Choroid plexus epithelial cell (primary cell): Measurements from ENCODE around the gene HOXA11.

ENCODE experiments used
- DNase-seq: peaks from one replicate; pipeline ENCODE4 v3.0.0-alpha.2; 2010; ENCODE audit warnings: low read depth
- H3K4me3 ChIP-seq: 2 replicates; pipeline ENCODE4 v1.5.1; 2011; ENCODE audit warnings: low read depth, mild to moderate bottlenecking, control low read depth, low read length, moderate library complexity
- TF ChIP-seq, protein P1 (sequence below): conservative IDR thresholded peaks from 2 replicates; pipeline ENCODE4 v1.5.1; 2011; ENCODE audit warnings: low read depth, mild to moderate bottlenecking, control low read depth, inconsistent platforms, low read length, moderate library complexity

HOXA11 gene

DNA sequence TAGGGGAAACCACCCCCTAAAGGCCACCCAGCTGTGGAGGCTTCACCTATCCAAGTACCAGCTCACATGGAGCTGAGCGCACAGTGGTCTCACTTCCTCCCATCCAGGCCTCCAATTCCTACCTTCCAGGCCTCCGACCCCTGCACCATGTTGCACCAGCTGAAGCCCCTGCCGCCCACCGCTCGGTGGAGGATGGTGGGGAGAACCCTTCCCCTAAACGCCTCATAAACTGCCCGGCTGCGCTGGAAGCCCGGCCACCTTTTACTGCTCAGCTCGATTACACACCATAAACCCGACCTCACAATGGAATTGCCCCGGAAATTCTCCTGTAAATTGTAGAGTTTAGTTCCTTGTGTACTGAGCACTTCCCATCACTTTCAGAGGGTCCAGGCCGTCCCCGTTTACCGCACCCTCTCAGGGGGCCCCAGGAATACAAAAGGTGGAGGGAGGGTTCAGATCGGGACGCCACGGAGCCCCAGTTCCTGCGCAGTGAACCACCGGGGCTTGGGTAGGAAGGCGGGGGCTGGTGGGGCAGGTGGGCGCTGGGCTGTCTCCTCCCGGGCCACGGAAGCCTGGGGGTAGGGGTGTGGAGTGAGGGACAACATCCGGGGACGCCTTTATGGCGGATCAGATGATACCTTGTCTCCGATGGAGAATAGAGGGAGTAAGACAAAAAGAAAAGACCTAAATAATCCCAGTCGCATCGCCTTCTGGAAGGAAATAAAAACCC is 27.2 kb downstream of the HOXA11 start:
- no peak for DNase-seq
- TF ChIP-seq, protein P1, sequence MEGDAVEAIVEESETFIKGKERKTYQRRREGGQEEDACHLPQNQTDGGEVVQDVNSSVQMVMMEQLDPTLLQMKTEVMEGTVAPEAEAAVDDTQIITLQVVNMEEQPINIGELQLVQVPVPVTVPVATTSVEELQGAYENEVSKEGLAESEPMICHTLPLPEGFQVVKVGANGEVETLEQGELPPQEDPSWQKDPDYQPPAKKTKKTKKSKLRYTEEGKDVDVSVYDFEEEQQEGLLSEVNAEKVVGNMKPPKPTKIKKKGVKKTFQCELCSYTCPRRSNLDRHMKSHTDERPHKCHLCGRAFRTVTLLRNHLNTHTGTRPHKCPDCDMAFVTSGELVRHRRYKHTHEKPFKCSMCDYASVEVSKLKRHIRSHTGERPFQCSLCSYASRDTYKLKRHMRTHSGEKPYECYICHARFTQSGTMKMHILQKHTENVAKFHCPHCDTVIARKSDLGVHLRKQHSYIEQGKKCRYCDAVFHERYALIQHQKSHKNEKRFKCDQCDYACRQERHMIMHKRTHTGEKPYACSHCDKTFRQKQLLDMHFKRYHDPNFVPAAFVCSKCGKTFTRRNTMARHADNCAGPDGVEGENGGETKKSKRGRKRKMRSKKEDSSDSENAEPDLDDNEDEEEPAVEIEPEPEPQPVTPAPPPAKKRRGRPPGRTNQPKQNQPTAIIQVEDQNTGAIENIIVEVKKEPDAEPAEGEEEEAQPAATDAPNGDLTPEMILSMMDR = no peak
- H3K4me3 ChIP-seq = no peak overlapping the region

DNA sequence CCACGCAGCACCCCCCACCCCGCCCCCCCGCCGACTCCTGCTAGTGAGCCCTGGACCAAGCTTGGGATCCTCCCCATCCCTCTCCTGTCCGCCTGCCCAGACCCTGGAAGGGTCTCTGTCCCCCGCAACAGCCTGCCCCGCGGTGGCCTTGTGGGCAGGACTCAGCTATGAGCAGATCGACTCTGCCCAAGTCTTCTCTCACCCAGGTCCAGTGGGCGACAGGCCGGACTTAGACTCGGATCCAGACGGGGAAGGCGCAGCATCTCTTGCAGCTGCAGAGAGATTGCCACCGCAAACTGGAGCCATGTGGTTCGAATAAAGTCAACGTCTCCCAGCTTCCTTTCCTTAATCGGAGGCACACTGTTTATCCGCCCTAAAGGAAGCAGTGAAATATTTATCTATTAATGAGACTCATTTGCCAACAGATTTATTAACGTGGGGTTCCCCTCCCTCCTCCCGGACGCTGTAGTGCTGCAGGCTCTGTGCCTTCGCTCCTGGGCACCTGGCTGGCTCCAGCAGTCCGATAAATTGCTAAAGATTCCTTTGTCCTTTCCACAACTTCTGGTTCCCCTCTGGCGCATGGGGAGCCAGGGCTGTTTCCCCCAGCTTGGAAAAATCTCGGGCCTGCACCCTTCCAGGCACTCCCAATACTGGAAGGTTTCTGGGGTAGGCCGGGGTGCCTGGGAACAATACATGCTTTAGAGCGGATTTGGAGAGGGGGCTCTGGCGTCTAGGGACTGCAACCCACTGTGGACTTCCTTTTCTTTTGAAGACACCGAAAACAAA is 27.9 kb downstream of the HOXA11 start:
- no peak overlapping the region for H3K4me3 ChIP-seq
- DNase-seq = no peak
- TF ChIP-seq, protein P1 = no peak

DNA sequence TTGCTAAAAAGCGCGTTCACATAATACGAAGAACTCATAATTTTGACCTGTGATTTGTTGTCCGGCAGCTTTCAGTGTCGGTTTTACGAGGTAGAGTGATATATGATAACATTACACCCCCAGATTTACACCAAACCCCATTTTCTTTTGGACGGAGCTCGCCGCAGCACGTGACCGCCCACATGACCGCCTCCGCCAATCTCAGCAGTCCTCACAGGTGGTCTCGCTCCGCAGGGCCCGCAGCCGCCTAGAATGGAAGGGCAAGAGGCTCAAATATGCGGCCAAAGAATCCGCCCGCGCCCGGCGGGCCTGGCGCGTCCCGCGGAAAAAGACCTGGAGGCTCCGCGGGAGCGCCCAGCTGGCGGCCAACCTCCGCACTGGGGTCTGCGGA is 28.5 kb downstream of the HOXA11 start, which contains the start of gene HOXA7:
TSS of gene HOXA7 (minus strand) at position 168 of the 391 bp plus-strand sequence. CDS start at position 38, 130 bp downstream.
- H3K4me3 ChIP-seq = no peak within 1 kb of the TSS
- TF ChIP-seq, protein P1 = no peak
- no peak for DNase-seq

DNA sequence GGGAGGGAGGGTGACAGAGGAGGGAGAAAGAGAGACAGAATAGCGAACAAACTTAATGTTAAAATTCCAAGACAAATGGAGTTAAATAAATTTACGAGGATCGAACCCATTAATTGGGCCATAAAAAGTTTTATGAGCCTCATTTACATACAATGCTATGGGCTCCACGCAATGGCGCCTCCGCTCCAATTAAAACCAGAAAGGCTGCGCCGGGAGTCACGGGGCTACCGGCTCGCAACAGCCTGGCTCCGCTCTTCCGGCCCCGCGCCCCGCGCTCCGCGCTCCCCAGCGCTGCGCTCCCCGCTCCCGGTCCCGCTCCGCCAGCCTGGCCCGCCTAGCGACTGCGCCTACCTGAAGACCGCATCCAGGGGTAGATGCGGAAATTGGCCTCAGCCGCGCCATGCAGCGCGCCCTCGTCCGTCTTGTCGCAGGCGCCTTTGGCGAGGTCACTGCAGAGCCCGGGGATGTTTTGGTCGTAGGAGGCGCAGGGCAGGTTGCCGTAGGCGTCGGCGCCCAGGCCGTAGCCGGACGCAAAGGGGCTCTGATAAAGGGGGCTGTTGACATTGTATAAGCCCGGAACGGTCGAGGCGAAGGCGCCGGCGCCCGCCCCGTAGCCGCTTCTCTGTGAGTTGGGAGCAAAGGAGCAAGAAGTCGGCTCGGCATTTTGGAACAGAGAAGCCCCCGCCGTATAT is 29.1 kb downstream of the HOXA11 start:
- H3K4me3 ChIP-seq = no peak overlapping the region
- TF ChIP-seq, protein P1 = no peak
- no peak for DNase-seq

DNA sequence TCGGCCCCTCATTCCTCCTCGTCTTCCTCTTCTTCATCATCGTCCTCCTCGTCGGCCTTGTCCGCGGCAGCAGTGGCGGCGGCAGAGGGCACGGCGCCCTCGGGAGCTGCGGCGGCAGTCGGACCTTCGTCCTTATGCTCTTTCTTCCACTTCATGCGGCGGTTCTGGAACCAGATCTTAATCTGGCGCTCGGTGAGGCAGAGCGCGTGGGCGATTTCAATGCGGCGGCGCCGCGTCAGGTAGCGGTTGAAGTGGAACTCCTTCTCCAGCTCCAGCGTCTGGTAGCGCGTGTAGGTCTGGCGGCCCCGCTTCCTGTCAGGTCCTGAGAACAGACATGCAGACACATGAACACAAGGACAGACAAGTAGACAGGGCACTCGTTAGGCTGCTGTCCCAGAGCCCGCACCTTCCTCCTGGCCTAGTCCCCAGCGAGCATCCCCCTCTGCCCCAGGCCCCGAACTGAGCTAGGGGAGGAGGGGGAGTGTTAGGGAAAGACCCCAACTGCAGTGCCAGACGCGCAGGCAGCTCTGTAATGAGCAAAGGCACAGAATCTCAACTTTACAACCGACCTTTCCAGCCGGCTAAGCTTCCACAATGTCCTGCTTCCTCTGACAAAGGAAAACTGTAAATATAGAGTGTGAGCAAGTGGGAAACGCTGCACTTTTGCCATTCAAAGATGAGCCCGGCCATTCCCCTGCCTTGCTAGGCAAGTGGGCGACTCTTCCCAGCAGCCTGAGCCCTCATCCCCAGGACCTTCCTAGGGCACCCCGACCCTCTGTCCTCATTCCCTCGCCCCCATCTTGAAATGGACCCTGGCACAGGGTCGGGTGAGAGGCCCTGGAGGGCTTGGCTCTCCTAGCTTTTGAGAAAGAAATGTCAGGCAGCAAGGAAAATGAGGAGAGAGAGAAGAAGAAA is 29.9 kb downstream of the HOXA11 start:
- no peak overlapping the region for H3K4me3 ChIP-seq
- TF ChIP-seq, protein P1 = no peak
- DNase-seq = no peak

DNA sequence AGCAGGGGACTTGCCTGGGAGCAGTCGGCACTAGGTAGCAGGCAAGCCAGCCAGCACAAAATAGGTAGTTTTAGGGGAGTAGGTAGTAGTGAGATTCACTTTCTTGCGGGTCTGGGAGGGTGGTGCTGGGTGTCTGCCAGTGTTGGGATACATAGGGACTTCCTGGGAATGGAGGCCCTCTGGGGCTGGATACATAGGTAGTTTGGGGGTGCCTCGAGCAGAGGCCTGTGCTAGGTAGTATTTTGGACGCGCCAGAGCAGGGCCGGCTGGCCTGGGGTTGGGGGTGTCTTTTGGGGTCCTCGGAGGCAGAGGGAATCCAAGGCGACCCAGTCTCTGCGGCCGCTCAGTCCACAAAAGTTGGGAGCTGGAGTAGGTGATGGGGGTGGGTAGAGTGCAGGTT is 30.7 kb downstream of the HOXA11 start:
- no peak for DNase-seq
- TF ChIP-seq, protein P1 = no peak
- no peak overlapping the region for H3K4me3 ChIP-seq
